Loucy (cell line): Measurements from ENCODE around the gene PTAFR.

Source experiments
- EZH2phosphoT487 ChIP-seq: fragments of 200-600 bp; IDR thresholded peaks from 2 replicates; pipeline ENCODE4 v1.6.1; 2018; ENCODE audit warnings: antibody characterized with exemption, mild to moderate bottlenecking, moderate library complexity, borderline replicate concordance
- TF ChIP-seq, protein P1 (sequence below): fragments of 200-600 bp; sonication (generic); conservative IDR thresholded peaks from 2 replicates; pipeline ENCODE4 v1.5.1; 2014; ENCODE audit warnings: mild to moderate bottlenecking, antibody characterized with exemption, low read length

DNA sequence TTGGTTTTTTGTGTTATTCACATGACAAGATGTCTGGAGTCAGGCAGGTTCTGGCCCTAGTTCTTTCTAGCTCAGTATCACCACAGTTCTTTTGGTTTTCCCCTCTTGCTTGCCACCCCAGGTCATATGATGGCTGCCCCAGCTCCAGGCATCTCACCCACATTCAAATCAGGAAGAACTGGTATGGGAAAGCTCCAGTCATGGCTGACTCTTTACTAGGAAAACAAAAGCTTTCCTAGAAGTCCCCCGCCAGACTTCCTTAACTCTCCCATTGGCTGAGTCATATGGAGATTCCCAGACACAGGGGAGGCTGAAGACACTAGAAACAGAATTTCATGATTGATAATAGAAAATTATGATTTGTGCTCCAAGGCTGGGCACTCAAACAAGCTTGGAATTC, 65.9 kb downstream of the PTAFR start:
- no peak for TF ChIP-seq EZH2phosphoT487
- TF ChIP-seq, protein P1, sequence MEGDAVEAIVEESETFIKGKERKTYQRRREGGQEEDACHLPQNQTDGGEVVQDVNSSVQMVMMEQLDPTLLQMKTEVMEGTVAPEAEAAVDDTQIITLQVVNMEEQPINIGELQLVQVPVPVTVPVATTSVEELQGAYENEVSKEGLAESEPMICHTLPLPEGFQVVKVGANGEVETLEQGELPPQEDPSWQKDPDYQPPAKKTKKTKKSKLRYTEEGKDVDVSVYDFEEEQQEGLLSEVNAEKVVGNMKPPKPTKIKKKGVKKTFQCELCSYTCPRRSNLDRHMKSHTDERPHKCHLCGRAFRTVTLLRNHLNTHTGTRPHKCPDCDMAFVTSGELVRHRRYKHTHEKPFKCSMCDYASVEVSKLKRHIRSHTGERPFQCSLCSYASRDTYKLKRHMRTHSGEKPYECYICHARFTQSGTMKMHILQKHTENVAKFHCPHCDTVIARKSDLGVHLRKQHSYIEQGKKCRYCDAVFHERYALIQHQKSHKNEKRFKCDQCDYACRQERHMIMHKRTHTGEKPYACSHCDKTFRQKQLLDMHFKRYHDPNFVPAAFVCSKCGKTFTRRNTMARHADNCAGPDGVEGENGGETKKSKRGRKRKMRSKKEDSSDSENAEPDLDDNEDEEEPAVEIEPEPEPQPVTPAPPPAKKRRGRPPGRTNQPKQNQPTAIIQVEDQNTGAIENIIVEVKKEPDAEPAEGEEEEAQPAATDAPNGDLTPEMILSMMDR = no peak
